ENCODE data around the gene ENAH. TPM values are rescaled to one million over a fixed set of nuclear protein-coding genes. Genes with fewer than 3 reads are reported as not detected.

Gene ENAH
- total and polyA plus RNA-seq, 9 of the 15 experiments (the other 6 are each of a cell fraction or from before 2014, with no cell fraction given): 0.03 to 1.2 (median 0.15) TPM

GRCh38 chr1:225694151-225694603, 41.3 kb upstream of the ENAH start (continued):
- TF ChIP-seq SFPQ (IDR thresholded peaks at IDR 0.05; ENCODE audit: low read depth, low read length): no peak
- peak; percentile 51; the same call in 1 of the 2 replicates for TF ChIP-seq CTBP1 (IDR thresholded peaks at IDR 0.05; ENCODE audit: borderline replicate concordance)
- no peak for TF ChIP-seq FOXK2 (conservative IDR thresholded peaks at IDR 0.05 in 1 of 2, IDR thresholded peaks at IDR 0.05 in 1 of 2; ENCODE audit: low read depth in 2 of 2)
- peak; percentile 93 for TF ChIP-seq ZNF512 (tag; IDR thresholded peaks at IDR 0.05)
- TF ChIP-seq ILF3 (IDR thresholded peaks at IDR 0.05; ENCODE audit: borderline replicate concordance): no peak
- no peak for TF ChIP-seq CHD2 (IDR thresholded peaks at IDR 0.05; ENCODE audit: low read depth, low read length)
- no peak for TF ChIP-seq MED1 (CRISPR knock-in tag; IDR thresholded peaks at IDR 0.05; ENCODE audit: borderline replicate concordance)
- TF ChIP-seq RB1 (IDR thresholded peaks at IDR 0.05; ENCODE audit: low read depth): no peak
- TF ChIP-seq FOXJ2 (tag; IDR thresholded peaks at IDR 0.05): peak; percentile 88
- no peak for TF ChIP-seq NONO (IDR thresholded peaks at IDR 0.05; ENCODE audit: low read depth in 2 of 2, low read length in 1 of 2)
- no peak for TF ChIP-seq NFYB (IDR thresholded peaks at IDR 0.05; ENCODE audit: extremely low read depth, insufficient read length)
- peak; percentile 57; the same call in 1 of the 2 replicates for TF ChIP-seq EP300 (IDR thresholded peaks at IDR 0.05; ENCODE audit: low read length)
- TF ChIP-seq SRF (CRISPR knock-in tag; IDR thresholded peaks at IDR 0.05): no peak
- no peak for TF ChIP-seq MYNN (IDR thresholded peaks at IDR 0.05)
- no peak for TF ChIP-seq MYNN (CRISPR knock-in tag; IDR thresholded peaks at IDR 0.05)
- TF ChIP-seq TSC22D4 (tag; IDR thresholded peaks at IDR 0.05): no peak
- TF ChIP-seq ARID4B (CRISPR knock-in tag; IDR thresholded peaks at IDR 0.05): no peak
- no peak for TF ChIP-seq STAT6 (CRISPR knock-in tag; IDR thresholded peaks at IDR 0.05)
